ENCODE data around the gene GALNT8.

DNA sequence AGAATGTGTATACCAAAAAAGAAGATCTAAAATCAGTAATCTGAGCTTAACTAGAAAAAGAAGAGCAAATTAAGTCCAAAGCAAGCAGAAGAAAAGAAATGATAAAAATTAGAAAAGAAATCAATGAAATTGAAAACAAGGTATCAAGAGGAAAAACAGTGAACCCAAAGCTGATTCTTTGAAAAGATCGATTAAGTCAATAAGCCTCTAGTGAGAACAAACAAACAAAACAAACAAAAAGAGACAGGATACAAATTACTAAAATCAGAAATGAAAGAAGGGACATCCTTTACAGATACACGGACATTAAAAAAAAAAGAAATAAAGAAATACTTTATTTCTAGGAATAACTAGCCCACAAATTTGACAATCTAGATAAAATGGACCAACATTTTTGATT is 12.9 kb upstream of the GALNT8 start:
- TF ChIP-seq GATA2 (IDR thresholded peaks at IDR 0.05; ENCODE audit: low read depth, low read length): no peak
- no peak for TF ChIP-seq GATA3 (IDR thresholded peaks at IDR 0.05; ENCODE audit: low read depth, low read length)
